Lower leg skin (tissue), 3 donors: ENCODE data around the gene UBQLN1.

Experiments
- CTCF ChIP-seq, 3 donors: fragments of 450-650 bp; IDR thresholded peaks; one replicate each; pipeline ENCODE4 v1.5.1; 2016; ENCODE audit warnings: antibody characterized with exemption in 3 of 3, mild to moderate bottlenecking in 3 of 3, moderate library complexity in 2 of 3
- POLR2A ChIP-seq, 2 donors: fragments of 450-650 bp; IDR thresholded peaks; one replicate each; pipeline ENCODE4 v1.6.1; 2016 to 2017; ENCODE audit warnings: antibody characterized with exemption in 2 of 2, mild to moderate bottlenecking in 1 of 2, moderate library complexity in 1 of 2

DNA sequence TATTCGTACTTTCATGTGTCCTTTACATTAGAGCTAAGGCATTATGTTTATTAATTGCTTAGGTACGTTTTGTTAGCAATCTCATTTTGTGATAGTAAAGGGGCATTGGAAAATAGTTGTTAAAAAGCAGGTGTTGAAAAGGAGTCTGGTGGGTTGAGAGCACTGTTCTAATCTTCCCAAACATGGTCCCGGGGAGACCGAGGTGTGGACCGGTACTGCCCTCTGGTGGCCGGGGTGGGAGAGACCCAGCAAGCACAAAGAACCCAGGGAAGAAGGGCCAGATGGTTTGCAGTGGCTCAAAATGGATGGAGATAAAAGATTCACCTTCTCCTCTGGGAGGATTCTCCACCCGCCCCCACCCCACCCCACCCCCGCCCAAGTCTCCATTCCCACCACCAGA is 58.7 kb downstream of the UBQLN1 start:
- TF ChIP-seq CTCF (IDR thresholded peaks at IDR 0.05) (no peak), POLR2A (IDR thresholded peaks at IDR 0.05) (no peak)
